ENCODE measurements around the gene TXNDC12. TPM values are rescaled to one million over a fixed set of nuclear protein-coding genes. Genes with fewer than 3 reads are reported as not detected.

TXNDC12 gene
- polyA plus RNA-seq, 1 donor: 35.5 TPM

DNA sequence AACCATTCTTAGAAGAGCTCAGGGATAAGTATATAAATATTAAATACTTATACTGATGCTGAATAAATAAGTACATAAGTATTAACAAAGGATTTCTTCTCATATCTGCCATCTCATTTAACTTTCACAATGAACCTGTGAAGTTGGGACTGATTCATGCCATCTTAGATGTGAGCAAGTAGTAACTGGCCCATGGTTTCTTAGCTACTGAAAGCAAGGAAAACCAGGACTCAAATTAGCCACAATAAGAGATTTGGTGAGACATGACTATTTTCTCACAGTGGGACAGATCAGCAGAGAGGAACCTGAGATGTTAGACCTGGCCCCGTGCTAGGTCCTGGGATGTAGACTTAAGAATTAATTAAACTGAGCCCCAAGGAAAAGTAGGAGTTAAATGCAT lies 56.3 kb downstream of the TXNDC12 start:
- DNase-seq (ENCODE audit: low read depth): no peak

DNA sequence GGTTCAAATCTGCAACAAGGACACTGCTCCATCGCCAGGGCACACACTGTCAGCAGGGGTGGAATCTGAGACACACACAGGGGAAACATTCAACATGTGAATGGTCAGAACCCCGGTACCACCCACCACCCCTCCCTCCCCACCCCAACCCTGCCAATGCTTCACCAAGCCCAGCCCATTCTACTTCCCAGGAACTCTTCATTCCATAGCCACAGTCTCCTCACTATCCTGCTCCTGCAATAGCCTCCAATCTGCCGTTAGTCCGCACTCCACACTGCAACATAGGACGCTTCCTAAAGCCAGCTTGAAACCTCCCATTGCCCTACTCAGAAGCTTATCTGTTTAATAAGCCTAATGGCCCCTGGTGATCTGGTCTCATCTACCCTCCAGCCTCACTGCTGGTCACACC lies 57.0 kb downstream of the TXNDC12 start:
- DNase-seq (ENCODE audit: low read depth): no peak

DNA sequence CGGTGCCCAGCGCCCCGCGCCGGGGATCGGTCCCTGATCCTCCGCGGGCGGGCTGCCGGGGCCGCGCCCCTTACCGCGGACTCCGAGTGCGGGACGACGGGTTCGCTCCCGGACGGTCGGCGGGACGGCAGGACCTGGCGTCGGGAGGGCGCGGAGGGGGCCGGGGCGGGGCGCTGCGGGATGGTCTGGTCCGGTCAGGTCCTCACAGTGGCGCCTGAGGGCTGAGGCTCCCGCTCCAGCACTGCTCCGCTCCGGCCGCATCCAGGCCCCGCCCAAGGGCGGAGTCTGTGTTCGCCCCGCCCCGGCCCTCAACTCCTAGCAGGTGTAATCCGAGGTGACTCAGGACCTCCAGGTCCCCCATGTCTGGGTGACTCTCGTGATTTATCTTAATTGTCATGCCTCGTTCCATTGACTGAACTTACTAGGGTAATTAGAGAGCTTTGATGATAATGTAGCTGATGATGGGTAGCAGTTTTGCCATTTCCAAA lies 64.5 kb downstream of the TXNDC12 start, which contains the start of gene RAB3B:
TSS of gene RAB3B (minus strand) at position 223 of the 488 bp plus-strand sequence. CDS start 13,583 bp downstream, outside the sequence.
- DNase-seq (ENCODE audit: low read depth): no peak

DNA sequence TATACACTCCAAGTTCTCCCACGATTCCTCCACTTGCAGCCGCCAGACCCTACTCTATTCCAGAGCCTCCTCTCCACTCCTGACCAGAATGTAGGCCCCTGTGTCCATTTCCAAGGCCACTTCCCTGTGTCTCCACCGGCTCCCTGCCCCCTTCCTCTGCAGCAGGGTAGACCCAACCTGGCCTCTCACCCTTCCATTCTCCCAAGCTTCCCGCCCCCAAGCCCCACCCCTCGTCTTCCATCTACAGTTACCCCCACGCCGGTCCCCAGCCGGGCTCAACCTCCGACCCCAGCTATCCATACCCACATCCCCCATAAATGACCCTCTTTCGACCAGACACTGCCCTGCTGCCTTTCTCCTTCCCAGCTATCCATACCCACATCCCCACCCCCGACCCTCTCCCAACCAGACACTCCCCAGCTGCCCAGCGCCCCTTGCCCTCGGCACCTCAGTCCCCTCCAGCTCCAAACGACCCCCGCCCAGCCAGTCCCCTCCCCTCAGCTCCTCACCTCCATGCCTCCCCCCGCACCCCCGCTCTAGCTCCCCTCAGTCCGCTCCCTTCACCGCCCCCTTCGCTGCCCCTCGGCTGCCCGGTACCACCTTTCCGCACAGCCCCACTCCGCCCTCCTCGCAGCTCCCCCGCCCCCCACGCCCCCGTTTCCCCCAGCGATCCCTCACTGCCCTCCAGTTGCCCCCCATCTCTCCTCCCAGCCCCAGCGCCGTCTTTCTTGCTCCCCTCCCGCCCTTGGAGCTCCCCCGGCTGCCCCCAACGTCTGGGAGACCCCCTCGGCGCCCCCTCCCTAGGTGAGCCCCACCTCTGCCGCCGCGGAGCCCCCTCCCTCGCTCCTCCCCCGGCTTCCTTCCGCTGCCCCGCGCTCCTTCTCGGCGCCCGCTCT lies 65.2 kb downstream of the TXNDC12 start:
- no peak for DNase-seq (ENCODE audit: low read depth)

DNA sequence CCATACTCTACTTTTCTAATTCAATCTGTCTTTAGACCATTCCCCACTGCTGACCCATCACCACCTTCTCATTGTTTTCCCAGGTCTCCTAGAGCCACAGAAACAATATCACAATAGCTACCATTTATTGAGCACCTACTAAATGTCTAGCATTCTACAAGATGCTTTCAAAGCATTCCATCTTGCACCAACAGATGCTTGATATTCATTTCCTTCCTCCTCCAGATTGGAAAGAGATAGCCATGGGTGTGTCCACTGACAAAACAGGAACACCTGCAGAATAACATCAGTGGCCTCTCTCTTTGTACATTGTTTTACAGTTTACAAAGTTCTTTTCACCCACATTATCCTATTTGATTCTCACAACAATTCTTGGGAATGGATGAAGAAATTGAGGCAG lies 66.7 kb downstream of the TXNDC12 start:
- DNase-seq (ENCODE audit: low read depth): no peak

DNA sequence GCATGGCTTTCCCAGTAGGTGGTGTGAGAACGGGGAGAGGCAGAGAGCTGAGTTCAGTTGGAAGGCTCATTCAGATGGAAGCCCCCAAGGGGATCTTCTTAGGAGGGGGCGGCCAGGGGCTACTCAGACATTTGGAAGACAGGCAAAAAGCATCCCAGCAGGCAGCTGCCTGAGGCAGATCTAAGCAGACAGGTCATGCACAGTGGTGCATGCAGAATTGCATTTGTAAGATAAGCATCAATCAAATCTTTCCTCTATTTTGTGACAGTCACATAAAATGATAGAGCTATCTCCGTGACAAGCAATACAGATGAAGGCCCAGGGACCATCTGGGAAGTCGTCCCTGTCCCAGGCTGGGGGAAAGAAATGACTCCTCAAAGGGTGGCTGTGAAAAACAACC lies 68.3 kb downstream of the TXNDC12 start:
- DNase-seq (ENCODE audit: low read depth): no peak

DNA sequence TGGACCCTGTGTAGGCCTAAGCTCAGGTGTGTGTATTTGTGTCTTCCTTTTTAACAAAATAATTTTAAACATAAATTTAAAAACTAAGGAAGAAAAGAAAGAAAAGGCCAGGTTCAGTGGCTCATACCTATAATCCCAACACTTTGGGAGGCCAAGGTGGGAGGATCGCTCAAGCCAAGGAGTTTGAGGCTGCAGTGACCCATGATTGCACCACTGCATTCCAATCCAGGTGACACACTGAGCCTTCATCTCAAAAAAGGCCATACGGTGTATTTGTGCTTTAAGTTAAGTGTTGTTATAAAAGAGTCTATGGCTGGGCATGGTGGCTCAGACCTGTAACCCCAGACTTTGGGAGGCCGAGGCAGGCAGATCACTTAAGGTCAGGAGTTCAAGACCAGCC lies 72.8 kb downstream of the TXNDC12 start:
- no peak for DNase-seq (ENCODE audit: low read depth)

DNA sequence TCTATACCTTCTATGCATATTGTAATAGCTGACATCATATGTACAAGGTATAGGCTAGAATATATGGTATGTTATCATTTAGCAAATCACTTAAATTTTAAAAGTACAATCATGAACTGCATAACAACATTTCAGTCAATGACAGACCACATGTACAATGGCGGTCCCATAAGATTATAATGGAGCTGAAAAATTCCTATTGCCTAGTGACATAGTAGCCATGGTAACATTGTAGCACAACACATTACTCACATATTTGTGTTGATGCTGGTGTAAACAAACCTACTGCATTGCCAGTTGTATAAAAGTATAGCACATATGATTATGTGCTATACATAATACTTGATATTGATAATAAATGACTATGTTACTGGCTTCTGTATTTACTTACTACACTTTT lies 73.4 kb downstream of the TXNDC12 start:
- DNase-seq (ENCODE audit: low read depth): no peak

DNA sequence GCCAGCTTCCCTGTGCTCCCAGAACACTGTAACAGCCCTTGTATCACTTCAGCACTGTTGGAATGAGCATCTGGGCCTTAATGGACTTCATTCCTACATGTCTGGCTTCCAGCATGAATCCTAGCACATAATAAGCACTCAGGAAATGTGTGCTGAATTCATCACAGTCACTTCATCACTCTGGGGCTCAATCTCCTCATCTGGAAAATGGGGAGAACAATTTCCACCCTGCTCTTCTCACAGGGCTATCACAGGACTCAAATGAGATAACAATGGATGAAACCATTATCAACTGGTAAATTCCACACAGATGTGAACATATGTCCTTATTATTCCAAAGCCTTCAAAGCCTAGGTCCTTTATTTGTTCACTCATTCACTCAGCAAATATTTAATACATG lies 76.9 kb downstream of the TXNDC12 start:
- no peak for DNase-seq (ENCODE audit: low read depth)

DNA sequence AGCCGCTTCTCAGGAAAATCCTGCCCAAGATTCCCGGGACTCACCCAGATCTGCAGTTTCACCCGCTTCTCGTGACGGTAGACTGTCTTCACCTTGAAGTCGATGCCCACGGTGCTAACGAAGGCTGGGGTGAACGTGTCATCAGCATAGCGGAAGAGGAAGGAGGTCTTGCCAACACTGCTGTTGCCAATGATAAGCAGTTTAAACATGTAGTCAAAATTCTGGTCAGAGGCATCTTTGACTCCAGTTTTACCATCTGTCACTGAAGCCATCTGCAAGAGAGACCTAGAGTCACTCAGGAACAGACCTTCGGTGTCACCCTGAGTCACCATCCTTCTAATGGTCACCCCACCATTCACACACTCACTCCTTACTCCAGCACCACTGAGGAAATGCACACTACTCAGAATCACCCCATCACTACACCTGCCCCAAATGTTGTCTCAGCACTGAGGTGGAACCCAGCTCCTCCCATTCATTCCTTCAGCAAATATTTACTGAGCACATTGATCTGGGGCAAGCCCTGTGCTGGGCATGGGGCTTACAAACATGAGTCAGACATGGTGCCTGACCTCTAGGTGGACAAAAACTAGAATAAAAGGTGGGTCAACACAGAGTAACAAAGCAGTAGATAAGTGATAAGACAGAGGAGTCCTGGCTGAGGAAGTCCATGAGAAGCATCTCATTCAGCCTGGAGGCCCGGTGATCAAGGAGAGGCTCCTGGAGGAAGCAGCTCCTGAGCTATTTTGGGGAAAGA lies 78.0 kb downstream of the TXNDC12 start:
- DNase-seq (ENCODE audit: low read depth): no peak

DNA sequence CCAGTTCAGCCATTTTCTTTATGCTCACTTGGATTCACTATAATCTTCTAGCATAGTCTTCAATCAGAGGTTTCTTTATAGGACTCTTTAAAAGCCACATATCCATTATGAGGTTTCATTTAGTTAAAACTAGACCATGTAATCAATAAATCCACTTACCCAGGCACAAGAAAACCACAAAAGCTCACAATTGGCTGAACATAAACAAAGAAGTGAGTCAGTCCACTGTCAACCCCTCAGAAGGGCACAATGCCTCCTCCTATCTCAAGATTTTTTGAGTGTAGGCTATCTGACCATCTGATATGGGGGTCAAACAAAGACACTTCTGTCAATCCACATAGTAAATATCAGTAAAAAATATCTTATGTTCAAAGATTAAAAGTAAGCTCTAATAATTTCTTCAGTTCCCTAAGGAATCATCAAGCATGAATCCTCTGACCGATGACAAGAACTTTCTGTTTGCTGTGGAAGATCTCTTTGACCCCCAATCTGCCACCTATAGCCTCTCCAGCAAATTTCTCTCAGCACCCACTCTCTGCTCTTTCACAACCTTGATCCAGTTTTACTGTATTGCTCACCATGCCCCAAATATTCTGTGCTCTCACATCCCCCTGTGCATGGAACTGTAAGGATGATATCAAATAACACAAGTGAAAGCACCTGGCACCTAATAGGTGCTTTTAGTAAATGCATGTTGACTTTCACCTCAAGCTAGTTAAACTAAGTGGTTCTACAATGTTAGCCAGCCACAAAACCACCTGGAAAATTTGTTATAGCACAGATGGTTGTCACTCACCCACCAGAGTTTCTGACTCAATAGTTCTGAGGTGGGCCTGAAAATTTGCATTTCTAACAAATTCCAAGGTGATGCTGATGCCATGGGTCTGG lies 81.2 kb downstream of the TXNDC12 start:
- DNase-seq (ENCODE audit: low read depth): no peak

Other genes with a start within 250 kb of the TXNDC12 start
- 137 TPM for gene NRDC, start 176.5 kb downstream of the TXNDC12 start, polyA plus RNA-seq (ENCODE audit: insufficient read length)
- 0.15 TPM for gene RAB3B, start 64.5 kb downstream of the TXNDC12 start, polyA plus RNA-seq (ENCODE audit: insufficient read length)
- gene KTI12, start 21.4 kb downstream of the TXNDC12 start, polyA plus RNA-seq (ENCODE audit: insufficient read length): 2.8 TPM
- 72.2 TPM for gene BTF3L4, start 1.1 kb upstream of the TXNDC12 start, polyA plus RNA-seq (ENCODE audit: insufficient read length)
- gene ZFYVE9, start 86.9 kb upstream of the TXNDC12 start, polyA plus RNA-seq (ENCODE audit: insufficient read length): 19.8 TPM